Pancreas (tissue), 10 donors: Measurements from ENCODE around the gene ZNF860. TPM values are rescaled to one million over a fixed set of nuclear protein-coding genes. Genes with fewer than 3 reads are reported as not detected.

Experiments
- ATAC-seq, 4 donors: fragments of 200-7000 bp; cut with Tn5 transposase; one replicate each; pipeline versions ENCODE4 v1.8.0 to v1.9.1; 2020; ENCODE audit warnings: mild to moderate bottlenecking in 4 of 4, moderate library complexity in 4 of 4
- DNase-seq, 6 donors: peaks; one replicate each; pipeline ENCODE4 v3.0.0-alpha.2; 2020
- FAIRE-seq: peaks from 2 replicates; lab custom pipeline; 2012; peaks lifted over from hg19 to GRCh38; lab: Jason Lieb, UNC
- H3K27ac ChIP-seq, 4 donors: fragments of 200-600 bp; sonication (generic); 1 replicate in 3 of 4; 2 replicates in 1 of 4; pipeline versions ENCODE4 v1.5.0 to v1.8.0; 2020
- H3K27me3 ChIP-seq, 4 donors: fragments of 200-600 bp; one replicate each; pipeline ENCODE4 v1.8.0; 2021
- H3K36me3 ChIP-seq, 3 donors: fragments of 200-600 bp; sonication (generic) in 1 of 3; one replicate each; pipeline versions ENCODE4 v1.5.0 to v1.8.0; 2020 to 2021
- H3K4me1 ChIP-seq, 3 donors: fragments of 200-600 bp; one replicate each; pipeline ENCODE4 v1.8.0; 2021
- H3K4me3 ChIP-seq, 4 donors: fragments of 200-600 bp; sonication (generic) in 2 of 4; one replicate each; pipeline versions ENCODE4 v1.5.0 to v1.8.0; 2020 to 2021
- H3K9me3 ChIP-seq, 4 donors: fragments of 200-600 bp; one replicate each; pipeline ENCODE4 v1.8.0; 2021
- WGBS, 2 donors: extraction: QIAGEN DNeasy Blood & Tissue Kit; methylation state at CpG; one replicate each; pipeline ENCODE4 v1.1.7; 2013; 5-methylcytosine and 5-hydroxymethylcytosine counted together
- intact Hi-C, 3 donors: fragments of 100-400 bp; cut with DNase I; formaldehyde crosslinking; loops; one replicate each; pipeline versions ENCODE4 v1.11.1 to v1.14.2; 2022
- polyA plus RNA-seq, 2 donors: library from polyadenylated mRNA; stranded (reverse); fragments of 200-250 nt; gene quantifications; one replicate each; pipeline ENCODE4 v1.2.3, GENCODE V29; 2013
- total RNA-seq, 6 donors: library from RNA; stranded (reverse); fragmentation: NEBNext Ultra II Directional in 4 of 6; extraction: Animal tissue kit (Norgen Biotek cat#: 25700) in 4 of 6; gene quantifications; one replicate each; pipeline versions ENCODE4 v1.2.1 to v1.2.4, GENCODE V29; 2021 to 2023
- TF ChIP-seq, protein P1 (sequence below), 4 donors: fragments of 200-600 bp; sonication (generic) in 3 of 4; IDR thresholded peaks; one replicate each; pipeline versions ENCODE4 v1.5.0 to v1.8.0; 2021; ENCODE audit warnings: antibody characterized with exemption in 4 of 4
- donor health status: healthy with polysubstance abuse.
- donor health status: DM: no; HTN: no; CAD: no; lungs with moderate emphysema.
- donor health status: DM: no; HTN: no; CAD: no.
- donor health status: control.
- donor health status: control.
- donor health status: Bipolar disorder and iron deficiency.
- donor health status: DM: yes; HTN: yes; CAD: no.
- donor health status: DM: no; HTN: no; CAD: no.
- donor health status: DM: no; HTN: no; CAD: no.
- donor health status: DM: yes; HTN: yes; CAD: no.

The ZNF860 gene
- total and polyA plus RNA-seq, 8 donors: 0.08 to 0.76 (median 0.29) TPM; not detected in 1

DNA sequence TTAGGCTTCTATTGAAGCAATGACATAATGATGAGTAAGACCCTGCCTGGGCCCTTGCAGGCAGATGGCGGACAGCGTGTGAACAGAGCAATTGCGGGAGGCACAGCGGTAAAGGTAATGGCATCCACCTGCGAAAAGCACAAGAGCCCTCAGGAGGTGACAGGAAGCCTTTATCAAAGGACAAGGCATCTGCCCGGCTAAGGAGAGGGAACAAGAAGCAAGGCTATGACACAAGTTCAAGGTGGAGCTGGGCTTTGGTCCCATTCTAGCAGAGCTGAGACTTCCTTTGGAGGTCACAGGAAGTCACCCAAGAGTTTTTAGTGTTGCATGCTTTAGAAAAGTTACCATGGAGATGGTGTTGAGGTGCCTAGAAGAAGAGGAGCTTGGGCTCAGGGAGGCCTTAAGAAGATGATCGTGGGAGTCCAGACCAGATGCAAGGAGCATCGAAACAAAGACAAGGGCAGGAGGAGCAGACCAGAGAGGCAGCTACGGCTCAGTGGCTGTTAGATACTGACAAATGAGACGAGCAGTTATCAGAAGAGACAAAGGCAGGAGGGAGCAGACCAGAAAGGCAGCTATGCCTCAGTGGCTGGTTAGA, 35.0 kb upstream of the ZNF860 start:
- no peak for ATAC-seq
- WGBS, 2 donors: 91 to 93% methylated on average over 10 of the region's 10 CpGs
- intact Hi-C loops: no loop called here

DNA sequence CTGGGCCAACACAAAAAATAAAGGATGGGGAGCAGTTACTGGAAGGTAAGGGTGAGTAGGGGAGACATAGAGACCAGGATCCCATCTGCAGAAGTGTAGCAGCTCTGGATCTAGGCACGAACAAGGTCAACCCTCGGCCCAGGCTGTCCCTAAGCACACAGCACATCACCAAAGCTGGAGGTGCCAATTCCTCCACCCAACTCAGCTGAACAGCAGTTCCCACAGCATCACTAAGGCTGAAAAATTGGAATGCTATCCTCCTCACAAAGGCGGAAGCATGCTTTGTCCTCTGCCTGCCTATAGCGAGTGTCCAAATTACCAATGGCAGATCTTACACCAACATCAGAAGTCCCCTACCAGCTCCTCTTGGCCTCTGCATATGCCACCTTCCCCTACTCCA, 34.4 kb upstream of the ZNF860 start:
- H3K9me3 ChIP-seq: no peaks in the 10 kb centered on the region
- H3K4me3 ChIP-seq: no peak overlapping the region
- TF ChIP-seq, protein P1, sequence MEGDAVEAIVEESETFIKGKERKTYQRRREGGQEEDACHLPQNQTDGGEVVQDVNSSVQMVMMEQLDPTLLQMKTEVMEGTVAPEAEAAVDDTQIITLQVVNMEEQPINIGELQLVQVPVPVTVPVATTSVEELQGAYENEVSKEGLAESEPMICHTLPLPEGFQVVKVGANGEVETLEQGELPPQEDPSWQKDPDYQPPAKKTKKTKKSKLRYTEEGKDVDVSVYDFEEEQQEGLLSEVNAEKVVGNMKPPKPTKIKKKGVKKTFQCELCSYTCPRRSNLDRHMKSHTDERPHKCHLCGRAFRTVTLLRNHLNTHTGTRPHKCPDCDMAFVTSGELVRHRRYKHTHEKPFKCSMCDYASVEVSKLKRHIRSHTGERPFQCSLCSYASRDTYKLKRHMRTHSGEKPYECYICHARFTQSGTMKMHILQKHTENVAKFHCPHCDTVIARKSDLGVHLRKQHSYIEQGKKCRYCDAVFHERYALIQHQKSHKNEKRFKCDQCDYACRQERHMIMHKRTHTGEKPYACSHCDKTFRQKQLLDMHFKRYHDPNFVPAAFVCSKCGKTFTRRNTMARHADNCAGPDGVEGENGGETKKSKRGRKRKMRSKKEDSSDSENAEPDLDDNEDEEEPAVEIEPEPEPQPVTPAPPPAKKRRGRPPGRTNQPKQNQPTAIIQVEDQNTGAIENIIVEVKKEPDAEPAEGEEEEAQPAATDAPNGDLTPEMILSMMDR (IDR thresholded peaks at IDR 0.05): no peak
- no peaks in the 10 kb centered on the region for H3K4me1 ChIP-seq
- WGBS, 2 donors: 97 to 98% methylated on average over 4 of the region's 4 CpGs
- no peak overlapping the region for H3K27ac ChIP-seq
- H3K36me3 ChIP-seq: no peaks in the 10 kb centered on the region
- no peak for ATAC-seq
- H3K27me3 ChIP-seq: no peaks in the 10 kb centered on the region
- intact Hi-C loops: no loop called here
- no peak for FAIRE-seq
- DNase-seq: no peak

More for the DNA sequence above, 35.0 kb upstream of the ZNF860 start:
- DNase-seq (no peak), FAIRE-seq (no peak)
- TF ChIP-seq, protein P1 (IDR thresholded peaks at IDR 0.05): no peak
- no peak overlapping the region for H3K4me3 ChIP-seq
- no peaks in the 10 kb centered on the region for H3K36me3 ChIP-seq
- H3K27me3 ChIP-seq: no peaks in the 10 kb centered on the region
- H3K9me3 ChIP-seq: no peaks in the 10 kb centered on the region
- no peak overlapping the region for H3K27ac ChIP-seq
- H3K4me1 ChIP-seq: no peaks in the 10 kb centered on the region

DNA sequence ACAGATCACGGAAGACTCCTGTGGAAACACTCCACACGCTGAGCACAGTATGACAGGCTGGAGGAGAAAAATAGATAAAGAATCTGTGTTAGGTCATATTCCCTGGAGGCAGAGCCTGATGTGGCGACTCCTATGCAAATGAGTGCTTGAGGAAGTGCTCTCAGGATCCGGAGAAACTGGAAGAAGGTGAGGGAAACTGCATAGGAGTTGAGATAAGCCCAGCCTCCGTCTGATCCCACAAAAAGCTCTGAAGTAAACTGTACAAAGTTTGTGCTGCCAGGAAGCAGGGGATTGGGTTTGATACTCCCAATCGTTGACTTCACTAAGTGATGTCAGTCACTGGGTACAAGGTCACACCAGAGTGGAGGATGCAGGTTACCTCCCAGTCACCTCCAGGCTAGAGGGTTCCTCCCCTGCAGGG, 33.9 kb upstream of the ZNF860 start:
- TF ChIP-seq, protein P1 (IDR thresholded peaks at IDR 0.05): no peak
- DNase-seq (no peak), FAIRE-seq (no peak), ATAC-seq (no peak)
- H3K27ac ChIP-seq: no peak overlapping the region
- H3K4me1 ChIP-seq: no peaks in the 10 kb centered on the region
- no peaks in the 10 kb centered on the region for H3K9me3 ChIP-seq
- no peak overlapping the region for H3K4me3 ChIP-seq
- intact Hi-C loops: no loop called here
- H3K27me3 ChIP-seq: no peaks in the 10 kb centered on the region
- H3K36me3 ChIP-seq: no peaks in the 10 kb centered on the region
- 66 to 71% methylated on average over 6 of the region's 6 CpGs for WGBS, 2 donors

DNA sequence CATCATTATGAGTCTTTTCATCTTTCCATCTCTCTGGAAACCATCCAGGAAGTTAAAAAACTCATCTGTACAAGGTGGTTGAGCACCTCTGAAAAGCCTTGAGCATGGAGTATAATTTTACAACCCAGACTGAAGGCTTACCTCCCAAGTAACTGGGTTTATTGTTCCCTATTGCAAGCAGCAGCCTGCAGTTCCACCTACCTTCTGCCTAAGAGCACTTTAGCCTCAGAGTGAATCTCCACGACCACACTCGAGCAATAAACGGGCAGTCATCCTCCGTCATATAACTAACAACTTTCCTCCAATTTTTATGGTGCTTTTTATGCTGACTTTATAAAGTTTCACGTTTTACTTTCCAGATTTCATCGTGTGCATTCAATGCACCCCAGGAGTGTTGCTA, 33.3 kb upstream of the ZNF860 start:
- DNase-seq (no peak), FAIRE-seq (no peak), ATAC-seq (no peak)
- Histone ChIP-seq H3K4me1 (no peaks in the 10 kb centered on the region), H3K4me3 (no peak overlapping the region), H3K27me3 (no peaks in the 10 kb centered on the region), H3K36me3 (no peaks in the 10 kb centered on the region), H3K27ac (no peak overlapping the region), H3K9me3 (no peaks in the 10 kb centered on the region)
- intact Hi-C loops: no loop called here
- 86 to 90% methylated on average over 6 of the region's 6 CpGs for WGBS, 2 donors
- TF ChIP-seq, protein P1 (IDR thresholded peaks at IDR 0.05): no peak

DNA sequence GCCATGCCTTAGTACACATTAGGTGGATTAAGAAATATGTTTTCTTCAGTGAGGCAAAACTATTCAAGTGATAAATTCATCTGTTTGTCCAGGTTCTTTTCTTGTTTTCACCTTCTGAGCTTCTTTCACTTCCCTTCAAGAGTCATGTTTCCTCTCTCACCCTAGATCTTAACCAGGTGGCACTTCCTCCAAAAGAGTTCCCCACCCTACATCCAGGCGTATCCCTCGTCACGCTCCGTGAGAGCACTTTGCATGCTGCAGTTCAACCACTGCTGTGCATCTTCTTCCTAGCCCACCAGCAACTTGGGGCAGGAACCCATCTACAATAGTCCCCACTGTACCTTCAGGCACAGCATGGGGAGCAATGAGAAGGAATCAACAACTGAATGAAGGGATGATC, 29.3 kb upstream of the ZNF860 start:
- ATAC-seq: no peak
- no peaks in the 10 kb centered on the region for H3K4me1 ChIP-seq
- FAIRE-seq: no peak
- TF ChIP-seq, protein P1 (IDR thresholded peaks at IDR 0.05): no peak
- H3K4me3 ChIP-seq: no peak overlapping the region
- no peaks in the 10 kb centered on the region for H3K27me3 ChIP-seq
- 90 to 96% methylated on average over 4 of the region's 4 CpGs for WGBS, 2 donors
- no peaks in the 10 kb centered on the region for H3K9me3 ChIP-seq
- H3K36me3 ChIP-seq: no peaks in the 10 kb centered on the region
- H3K27ac ChIP-seq: no peak overlapping the region
- no peak for DNase-seq
- intact Hi-C loops: no loop called here
